HG03439 (cell line): ENCODE results near the gene KCNA1.

Experiments used
- ATAC-seq: cut with Tn5 transposase; IDR thresholded peaks from one replicate; pipeline ENCODE4 v1.9.1; 2021; ENCODE audit warnings: mild to moderate bottlenecking, moderate library complexity; ENCODE audit not compliant: unreplicated experiment

KCNA1 gene

GRCh38 chr12:4910502-4911315, 1.0 kb downstream of the KCNA1 start:
- no peak for ATAC-seq

- ATAC-seq: no peak
Observed at GRCh38 chr12:4911316-4911994, 1.8 kb downstream of the KCNA1 start.

GRCh38 chr12:4914720-4915119, 5.0 kb downstream of the KCNA1 start:
- no peak for ATAC-seq

DNA sequence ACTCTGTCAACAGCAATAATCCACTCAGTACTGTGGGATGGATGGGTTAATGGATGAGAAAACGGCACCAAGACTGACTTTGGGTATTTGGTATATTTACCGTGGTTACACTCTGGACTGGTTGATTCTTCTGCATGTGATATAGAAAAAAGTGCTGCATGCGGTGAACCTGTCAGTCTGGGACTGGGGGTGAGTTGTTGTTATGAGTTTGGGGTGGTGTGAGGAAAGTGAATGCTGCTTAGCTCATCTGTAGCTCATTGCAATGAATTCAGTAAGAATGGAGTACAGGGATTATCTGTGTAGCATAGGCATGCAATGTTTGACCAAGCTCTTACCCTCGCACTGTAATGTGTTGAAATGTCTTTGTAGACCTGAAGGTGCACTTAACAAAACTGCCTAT, 6.0 kb downstream of the KCNA1 start:
- ATAC-seq: no peak

GRCh38 chr12:4918950-4919660, 9.4 kb downstream of the KCNA1 start:
- ATAC-seq: no peak

DNA sequence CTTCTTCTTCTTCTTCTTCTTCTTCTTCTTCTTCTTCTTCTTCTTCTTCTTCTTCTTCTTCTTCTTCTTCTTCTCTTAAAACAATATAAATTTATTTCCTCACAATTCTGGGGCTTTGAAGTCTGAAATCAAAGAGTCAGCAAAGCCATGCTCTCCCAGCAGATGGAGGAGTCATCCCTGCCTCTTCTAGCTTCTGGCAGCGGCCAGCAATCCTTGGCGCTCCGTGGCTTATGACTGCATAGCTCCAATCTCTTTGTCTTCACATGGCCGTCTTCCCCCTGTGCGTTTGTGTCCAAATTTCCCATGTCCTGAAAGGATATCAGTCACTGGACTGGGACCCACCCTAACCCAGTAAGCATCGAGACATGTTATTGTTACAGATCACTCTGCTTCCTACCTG, 22.9 kb downstream of the KCNA1 start:
- ATAC-seq: no peak

- no peak for ATAC-seq
Observed at GRCh38 chr12:4933411-4933810, 23.7 kb downstream of the KCNA1 start.

DNA sequence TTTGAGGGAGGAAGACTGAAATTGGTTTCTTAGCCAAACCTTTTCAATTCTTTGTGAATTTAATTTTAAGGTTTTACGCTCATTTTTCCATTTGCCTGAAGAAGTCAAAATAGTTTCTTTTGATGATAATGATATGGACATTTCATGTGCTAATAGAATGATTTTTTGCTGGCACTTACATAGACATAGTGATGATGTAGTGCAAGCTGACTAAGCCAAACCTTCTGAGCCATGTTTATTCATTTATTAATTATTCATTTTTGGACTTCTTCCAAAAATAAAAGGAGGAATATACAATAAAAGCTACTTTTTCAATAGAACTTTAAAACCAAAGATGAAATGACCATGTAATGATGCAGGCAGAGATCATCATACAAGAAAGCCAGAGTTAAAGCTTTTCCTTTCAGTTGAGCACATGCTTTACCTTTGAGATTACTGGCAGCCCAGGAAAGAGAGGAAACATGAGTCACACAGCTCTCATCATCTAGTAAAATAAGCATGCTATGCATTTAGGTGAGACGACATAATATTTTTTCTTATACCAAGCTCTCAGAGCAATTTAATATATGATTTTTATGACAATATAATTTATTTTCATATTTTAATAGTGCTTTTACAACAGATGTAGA, 24.8 kb downstream of the KCNA1 start:
- ATAC-seq: no peak

GRCh38 chr12:4938900-4939299, 29.2 kb downstream of the KCNA1 start:
- no peak for ATAC-seq

- ATAC-seq: no peak
Observed at GRCh38 chr12:4939418-4940023, 29.8 kb downstream of the KCNA1 start.

DNA sequence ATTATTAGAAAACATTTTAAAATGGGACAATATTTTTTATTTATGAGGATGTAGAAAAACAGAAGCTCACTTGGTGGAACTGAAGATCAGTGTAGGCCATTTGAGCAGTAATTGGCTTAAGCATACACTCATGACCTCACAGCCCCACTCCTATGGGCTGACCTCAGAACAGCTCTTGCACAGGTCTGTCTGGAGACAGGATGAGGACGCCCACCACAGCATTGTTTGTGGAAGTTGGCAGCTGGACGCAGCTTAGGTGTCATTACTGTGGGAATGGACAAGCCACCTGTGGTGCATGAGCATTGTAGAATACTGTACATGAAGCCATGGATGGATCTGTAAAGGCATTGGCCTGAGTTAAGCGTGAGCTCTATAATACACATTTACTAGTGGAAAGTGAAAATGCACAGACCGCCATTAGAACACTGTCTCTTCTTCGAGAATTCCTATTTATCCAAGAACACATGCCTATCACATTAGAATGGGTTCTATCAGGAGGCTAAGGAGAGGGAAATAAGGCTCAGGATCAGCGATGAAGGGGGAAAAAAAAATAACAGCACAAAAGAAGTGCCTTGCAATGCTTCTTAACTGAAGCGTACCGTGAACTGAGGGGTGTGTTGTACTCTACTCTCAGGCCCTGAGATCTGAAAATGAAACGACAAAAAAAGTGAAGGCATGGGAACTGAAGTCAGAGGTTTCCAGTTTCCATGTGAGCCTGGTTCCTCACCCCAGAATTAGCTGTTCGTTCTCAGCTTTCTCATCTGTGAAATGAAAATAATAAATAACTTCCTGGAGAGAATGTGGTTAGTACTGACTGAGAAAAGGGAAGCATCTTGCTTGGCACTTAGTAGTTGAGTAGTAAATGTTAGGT, 33.6 kb downstream of the KCNA1 start:
- peak; percentile 76 for ATAC-seq

DNA sequence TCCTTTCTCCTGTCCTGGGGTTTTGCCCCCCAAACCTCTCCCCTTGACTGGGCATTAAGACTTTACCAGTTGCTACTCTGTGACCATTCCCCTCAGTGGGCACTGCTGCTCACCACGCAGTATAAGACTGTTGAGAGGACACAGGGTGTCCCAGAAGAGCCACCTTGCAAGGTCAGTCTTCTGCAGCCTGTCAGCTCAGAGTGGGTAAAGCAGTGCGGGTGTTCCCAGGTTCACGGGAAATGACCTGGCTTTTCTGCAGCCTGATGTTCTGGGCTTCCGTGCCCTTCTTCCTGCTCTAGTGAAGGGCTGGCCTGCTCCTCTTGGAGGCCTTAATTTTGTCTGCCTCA, 34.2 kb downstream of the KCNA1 start:
- ATAC-seq: peak; percentile 27

DNA sequence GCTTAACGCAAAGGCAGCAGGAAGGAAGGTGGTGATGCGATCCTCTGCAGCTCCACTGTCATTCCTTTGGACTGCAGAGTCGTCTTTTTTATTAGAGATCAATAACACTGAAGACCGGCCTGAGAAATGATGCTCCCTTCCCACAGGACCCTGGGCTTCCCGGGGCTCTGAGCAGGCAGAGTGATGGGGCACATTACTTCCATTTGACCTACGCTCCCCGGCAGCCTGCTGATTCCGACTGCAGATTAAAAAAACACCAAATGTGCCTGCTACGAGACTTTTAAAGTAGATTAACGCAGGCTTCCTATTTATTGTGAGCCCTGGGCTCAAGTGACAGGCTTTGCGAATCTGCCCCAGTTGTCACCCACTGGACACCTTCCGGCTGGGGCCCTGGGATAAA, 37.5 kb downstream of the KCNA1 start:
- no peak for ATAC-seq

DNA sequence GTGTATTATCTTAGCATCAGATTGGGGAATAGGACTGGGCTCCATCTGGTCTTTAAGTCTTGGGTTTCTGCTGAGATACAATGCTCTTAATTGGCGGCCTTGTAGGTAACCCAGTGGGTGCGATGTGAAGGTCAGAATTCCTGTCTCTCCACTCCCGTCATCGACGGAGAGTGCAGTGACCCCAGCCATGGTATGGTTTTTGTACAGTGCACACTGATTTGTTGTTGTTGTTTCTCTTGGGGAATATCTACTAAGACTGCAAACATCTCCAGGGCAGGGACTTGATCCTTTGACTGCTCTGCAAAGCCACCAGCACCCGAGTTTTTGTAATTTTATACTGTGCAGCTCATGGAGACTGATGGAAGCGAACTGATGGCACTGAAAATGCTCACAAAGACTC, 41.4 kb downstream of the KCNA1 start:
- no peak for ATAC-seq

DNA sequence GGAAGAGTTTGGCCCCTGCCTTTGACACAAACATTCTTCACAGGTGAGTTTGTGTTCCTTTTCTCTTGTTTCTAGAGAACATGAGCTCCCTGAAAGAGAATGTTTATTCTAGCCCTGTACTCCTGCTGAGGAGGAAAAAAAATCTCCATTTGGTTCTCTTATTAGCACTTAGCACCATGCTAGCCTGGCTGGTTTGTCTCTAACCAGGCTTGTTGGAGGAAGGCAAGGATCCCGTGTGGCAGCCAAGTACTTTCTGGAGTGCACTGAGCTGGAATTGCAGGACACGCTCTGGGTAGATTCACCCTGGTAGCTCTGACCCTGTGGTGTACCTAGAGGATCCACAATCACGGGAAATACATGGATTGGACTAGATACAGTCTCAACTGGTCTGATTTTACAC, 41.9 kb downstream of the KCNA1 start:
- no peak for ATAC-seq

GRCh38 chr12:4954621-4955354, 45.1 kb downstream of the KCNA1 start:
- ATAC-seq: no peak

DNA sequence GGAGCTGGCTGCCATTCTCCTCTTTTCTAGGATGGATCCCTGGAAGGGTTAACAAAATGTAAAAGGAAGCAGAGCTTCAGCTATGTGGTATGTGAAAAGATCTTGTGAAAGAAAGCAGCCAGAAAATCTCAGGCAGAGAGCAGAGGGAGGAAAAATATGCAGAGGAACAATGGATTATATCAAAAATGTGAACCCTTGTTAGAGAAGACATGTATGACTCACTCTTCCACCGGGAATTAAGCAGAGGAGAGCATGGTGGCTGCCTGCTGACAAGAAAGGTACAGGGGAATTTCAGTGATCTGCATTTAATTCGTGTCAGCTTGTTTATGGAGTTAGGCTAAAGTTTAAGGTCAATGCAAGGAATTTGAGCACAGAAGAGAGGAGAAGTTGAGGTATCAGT, 46.3 kb downstream of the KCNA1 start:
- no peak for ATAC-seq

- no peak for ATAC-seq
Observed at GRCh38 chr12:4956968-4957367, 47.3 kb downstream of the KCNA1 start.

DNA sequence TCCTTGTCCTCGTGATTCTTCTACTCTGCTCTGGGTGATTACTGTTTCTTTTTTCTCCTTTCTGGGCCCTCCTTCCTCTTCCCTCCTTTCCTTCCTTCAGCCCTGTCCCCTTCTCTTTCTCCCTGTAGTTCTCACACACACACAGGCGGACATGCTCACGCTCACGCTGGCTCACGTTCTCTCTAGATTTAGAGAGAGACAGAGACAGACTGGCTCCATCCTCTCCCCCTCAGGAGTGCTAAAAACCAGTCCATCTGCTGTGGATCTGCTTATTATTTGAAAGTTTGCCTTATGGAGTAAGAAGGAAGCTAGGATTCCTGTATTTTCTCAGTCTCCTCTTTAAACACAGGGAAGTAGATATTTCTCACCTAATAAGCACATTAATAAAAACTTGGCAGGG, 48.1 kb downstream of the KCNA1 start:
- no peak for ATAC-seq
